NCI-H2196 treated with DMSO at 0.1 percent for 48 hours (cell line): ENCODE results near the gene AANAT.
A peak's percentile ranks its signal among the peaks of the same experiment; 100 is the strongest.

Experiments
- DNase-seq: peaks from one replicate; lab custom pipeline; 2025; ENCODE audit not compliant: unreplicated experiment; lab: John Stamatoyannopoulos, UW

The AANAT gene

GRCh38 chr17:76485569-76485968, 18.2 kb downstream of the AANAT start:
- no peak for DNase-seq

DNA sequence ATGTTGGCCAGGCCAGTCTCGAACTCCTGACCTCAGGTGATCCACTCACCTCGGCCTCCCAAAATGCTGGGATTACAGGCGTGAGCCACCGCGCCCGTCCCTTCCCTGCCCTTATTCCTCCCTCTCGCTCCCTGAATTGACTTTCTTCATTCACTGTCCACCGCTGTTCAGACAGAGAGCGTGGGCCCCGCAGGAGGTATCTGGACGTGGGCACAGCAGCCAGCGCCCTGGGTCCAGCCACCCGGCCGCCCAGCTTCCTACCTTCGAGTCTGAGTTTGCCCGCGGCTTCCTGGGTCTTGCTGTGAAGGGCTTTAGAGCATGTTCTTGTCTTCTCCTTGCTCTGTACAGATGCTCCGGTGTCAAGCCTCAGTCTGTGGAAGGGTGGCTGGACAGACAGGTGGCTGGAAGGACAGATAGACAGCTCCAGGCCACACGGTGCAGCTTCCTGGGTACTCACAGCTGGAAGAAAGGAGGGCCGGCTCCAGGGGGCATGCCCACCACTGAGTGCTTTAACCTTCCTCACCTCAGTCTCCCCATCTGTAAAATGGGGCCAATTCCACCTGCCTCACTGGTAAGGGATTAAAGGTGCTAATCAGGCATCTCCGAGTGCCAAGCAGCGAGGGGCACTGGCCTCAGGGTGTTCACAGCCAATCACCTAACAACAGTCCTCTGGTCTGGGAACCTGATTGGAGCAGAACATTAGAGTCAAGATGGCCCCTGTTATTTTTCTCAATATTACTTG, 20.2 kb downstream of the AANAT start:
- DNase-seq: no peak

DNA sequence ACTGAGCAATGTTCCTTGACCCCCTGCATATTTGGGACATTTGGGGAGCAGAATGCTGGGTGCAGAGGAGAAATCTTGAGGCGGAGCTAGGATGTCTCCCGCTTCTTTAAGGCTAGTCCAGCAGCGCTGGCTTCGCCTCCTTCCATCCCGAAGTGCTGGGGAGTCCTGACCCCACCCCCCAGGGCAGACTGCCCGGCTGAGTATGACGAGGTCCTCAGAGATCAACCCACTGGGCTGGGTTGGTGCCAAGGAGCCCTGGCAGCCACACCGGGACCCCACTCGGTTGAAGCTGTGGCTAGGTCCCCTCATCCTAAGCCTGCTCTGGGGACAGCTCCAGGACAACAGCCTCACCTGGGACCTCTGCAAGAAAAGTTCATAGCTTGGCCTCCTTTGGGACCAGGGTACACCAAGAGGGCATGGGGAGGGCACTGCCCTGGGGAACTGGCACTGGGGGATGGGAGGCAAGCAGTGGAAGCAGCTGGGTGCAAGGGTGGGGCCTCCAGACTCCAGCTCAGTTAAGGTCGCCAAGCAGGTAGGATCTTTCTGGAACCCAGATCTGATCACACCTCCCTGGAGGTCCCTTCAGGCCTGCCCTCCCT, 22.8 kb downstream of the AANAT start:
- DNase-seq: no peak

DNA sequence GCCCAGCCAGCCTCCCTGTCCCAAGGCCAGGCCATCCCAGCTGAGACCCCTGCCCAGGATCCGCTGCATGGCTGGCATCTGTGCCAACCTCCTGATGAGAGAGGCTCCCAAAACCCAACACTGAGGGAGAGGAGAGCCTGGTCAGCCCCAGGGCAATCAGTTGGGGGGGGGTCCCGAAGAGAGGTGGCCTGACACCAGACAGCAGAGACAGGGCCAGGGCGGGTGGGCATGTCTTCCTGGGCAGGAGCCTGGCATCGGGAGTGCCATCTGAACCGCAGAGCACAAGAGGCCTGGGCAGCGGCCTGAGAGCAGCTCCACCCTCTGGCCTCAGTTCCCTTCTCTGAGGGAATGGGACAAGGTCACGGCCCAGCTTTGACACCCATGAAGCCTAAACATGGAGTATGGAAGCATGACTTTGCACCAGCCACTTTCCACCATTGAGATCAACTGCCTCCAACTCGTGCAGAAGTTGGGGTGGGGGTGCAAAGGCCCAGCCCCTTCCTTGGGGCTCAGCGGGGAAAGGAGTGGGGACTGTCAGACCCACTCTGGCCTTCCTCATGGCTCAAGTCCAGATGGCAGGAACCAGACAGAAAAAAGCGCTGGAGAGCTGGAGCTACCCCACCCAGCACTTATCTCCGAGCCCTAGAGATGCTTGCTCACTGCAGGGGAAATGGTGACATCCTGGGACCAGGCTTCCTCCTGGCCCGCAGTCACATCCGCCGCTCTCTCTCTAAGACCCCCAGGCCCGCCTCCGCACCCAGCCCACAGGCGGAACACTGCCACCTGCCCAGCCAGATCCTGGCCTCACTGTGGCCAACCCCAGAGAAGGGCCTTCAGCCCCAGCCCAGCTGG, 24.1 kb downstream of the AANAT start:
- DNase-seq: no peak

DNA sequence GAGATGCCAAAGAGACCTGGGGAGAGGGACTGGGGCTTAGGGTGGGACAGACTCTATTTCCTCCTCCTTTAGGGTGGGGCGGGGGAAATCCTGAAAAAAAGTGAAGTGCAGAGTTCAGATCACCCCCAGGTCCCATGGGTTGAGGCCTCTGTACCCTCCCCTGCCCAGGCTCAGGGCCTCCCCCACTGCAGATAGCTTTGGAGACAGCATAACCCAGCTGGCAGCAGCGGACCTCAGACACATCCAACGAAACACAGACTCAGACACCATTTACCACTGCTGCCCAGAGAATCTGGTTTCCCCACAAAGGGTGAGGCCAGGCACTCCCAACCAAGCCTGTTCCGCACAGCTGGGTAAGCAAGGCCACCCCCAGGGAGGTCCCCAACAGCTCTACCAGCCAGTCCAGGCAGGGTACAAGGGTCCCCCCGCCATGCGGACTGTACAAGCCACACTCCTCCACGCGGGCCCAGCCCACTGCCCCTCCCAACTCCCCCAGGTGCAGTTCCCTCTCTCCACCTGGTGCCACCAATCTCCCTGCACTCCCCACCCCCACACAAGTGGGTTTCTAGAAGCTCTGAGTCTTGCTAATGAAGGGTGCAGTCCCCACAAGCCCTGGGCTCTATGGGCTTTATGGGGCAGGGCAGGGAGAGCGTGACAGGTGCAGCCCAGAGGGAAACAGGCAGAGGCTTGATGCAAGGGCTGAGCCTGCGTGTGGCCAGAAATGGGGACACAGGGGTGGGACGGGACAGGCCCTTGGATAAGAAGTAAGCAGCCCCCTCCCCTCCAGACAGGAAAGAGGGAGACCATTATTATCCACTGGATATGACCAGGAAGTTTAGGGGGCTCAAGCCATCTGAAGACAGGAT, 25.0 kb downstream of the AANAT start:
- DNase-seq: no peak

GRCh38 chr17:76492989-76493501, 25.6 kb downstream of the AANAT start:
- DNase-seq: no peak

- DNase-seq: no peak
Observed at GRCh38 chr17:76493505-76494167, 26.2 kb downstream of the AANAT start.

DNA sequence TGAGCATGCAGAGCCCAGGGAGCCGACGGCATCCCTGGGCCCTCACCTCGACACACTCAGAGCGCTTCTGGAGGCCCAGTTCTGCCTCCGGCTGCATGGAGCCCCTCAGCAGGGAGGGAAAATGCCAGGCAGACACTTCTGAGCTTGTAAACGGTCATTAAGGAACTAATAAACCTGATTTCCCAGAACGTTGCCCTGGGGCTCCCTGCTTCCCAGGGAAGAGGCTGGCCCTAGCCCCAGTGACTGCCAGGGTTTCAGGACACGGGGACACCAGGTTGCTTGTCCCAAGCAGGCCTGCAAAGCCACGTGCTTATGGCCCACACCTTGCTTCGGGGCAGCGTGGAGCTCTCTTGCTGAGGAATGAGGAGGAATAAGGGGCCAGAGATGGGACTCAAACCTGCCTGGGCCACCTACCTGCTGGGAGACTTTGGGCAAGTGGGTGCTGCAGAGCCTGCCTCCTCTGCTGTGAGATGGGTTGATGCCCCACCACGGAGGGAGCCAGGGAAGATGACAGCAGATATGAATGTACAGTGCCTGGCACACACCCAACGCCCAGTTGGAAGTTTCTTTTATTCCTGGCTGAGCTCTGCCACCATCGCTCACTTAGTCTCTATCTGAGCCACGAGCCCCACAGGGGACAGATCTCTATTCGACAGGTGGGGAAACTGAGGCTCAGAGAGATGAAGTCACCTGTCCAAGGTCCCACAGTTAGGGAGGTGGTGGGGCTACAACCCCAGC, 28.4 kb downstream of the AANAT start:
- no peak for DNase-seq

- no peak for DNase-seq
Observed at GRCh38 chr17:76496464-76496863, 29.1 kb downstream of the AANAT start.

- DNase-seq: no peak
Observed at GRCh38 chr17:76497699-76497978, 30.2 kb downstream of the AANAT start.

DNA sequence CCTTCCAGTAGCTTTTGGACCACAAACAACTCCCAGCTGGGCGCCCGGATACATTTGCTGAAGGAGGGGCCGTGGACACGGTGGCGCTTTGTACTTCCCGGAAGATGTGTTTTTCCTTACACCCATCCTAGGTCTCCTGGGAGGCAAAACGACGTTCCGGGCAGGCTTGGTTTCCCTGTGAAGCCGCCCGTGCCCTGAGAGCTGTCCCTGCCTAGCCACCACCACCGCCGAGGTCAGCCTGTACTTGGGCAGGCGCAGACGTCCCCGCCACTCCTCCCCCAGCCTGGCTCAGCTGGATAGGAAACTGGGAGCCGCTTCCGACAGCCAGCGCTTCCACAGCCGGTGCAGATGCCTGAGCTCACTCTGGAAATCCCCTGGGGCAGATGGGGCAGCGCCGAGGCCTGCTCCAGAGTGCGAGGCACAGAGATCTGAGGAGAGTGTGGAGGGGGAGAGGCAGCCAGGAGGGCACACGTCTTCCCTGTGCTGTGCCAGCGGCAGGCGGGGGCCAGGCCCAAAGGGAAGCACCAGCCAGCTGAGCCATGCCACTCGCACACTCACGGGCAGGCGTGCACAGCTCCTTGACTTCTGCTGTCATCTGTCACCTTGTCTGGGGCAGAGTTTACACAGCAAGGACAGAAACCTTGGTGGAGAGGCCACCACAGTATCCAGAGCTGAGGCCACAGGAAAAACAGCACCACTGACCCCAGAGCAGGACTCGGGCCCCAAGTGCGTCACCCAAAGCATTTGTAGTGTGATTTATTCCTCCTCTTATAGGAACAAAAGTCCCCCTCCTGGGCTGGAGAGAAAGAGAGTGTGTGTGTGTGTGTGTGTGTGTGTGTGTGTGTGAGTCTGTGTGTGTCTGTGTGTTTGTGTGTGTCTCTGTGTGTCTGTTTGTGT, 30.8 kb downstream of the AANAT start:
- no peak for DNase-seq

- no peak for DNase-seq
Observed at GRCh38 chr17:76498876-76499251, 31.5 kb downstream of the AANAT start.

DNA sequence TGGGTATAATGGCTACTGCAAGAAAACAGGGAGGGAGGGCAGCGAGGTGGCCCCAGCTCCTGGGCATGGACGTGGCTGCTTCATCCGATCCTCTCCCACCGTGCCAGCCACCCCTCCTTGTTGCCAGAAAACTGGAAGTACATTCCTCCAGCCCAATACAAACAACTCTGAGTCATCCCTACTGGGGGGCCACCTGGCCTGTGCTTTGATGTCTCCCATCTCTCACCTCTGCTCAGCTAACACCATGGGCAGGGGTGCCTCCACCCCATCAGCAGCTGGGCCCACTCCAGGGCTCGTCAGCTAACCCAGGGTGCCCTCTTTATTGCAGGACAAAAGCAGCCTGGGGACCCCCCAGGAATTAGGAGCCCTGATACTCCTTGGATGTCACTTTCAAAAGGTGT, 31.9 kb downstream of the AANAT start:
- DNase-seq: no peak

DNA sequence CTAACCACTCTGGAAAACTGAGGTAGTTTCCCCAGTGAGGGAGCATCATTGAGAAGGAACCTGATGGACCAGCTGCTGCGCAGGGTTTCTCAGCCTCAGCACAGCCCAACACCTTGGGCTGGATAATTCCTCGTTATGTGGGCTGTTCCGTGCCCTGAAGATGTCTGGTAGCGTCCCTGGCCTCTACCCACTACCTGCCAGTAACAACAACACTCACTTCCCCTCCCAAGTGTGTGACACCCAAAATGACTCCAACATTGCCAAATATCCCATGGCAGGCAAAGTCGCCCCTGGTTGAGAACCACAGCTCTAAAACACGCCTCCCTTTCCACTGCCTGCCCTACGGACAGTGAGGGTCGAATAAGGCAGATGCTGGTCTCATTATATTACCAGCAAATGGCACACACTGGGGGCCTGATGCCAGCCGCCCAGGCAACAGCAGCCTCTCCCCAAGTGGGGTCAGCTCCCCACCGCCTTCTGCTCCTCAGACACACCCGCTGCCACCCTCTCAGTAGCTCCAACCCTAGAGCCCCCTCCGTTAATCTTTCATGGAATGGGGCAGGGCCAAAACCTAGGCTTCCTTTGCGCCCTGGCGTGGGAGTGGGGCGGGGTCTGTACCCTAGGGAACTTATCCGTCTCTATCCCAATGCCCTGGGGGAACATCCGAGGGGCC, 32.8 kb downstream of the AANAT start:
- no peak for DNase-seq

- no peak for DNase-seq
Observed at GRCh38 chr17:76500747-76501017, 33.3 kb downstream of the AANAT start.

- DNase-seq: peak; percentile 92
Observed at GRCh38 chr17:76501018-76501826, 33.8 kb downstream of the AANAT start, which contains the start of gene RHBDF2. Gene RHBDF2, minus strand, starts transcription at chr17:76501423. Its CDS starts 19,899 bp downstream, at chr17:76481524.

DNA sequence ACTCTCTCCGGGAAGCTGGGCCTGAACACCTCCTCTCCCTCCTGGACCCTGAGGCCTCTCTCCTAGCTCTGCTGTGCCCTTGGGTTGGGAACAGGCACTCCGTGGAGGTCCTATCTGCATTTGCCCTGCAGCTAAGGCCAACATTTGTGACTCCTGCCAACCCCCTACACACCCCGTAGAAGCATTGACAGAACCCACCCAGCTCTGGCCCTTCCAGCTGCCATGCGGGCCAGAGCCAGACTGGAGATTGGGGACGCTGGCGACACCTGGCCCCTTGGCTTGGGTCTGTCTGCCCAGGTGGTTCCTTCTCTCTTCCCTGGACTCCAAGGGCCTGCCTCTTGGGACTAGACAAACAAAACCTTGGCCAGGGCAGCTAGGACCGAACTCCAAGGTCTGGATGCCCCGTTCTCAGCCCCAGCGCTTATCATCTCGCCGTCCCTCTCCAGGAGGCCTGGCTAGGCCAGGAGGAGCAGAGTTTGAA, 34.5 kb downstream of the AANAT start:
- no peak for DNase-seq
